GM12878 (cell line): ENCODE measurements around the gene VANGL2. TPM values are rescaled to one million over a fixed set of nuclear protein-coding genes. Genes with fewer than 3 reads are reported as not detected.

ENCODE experiments used
- ATAC-seq: fragments of 200-7000 bp; cut with Tn5 transposase; 3 replicates; pipeline ENCODE4 v1.9.1; 2020; ENCODE audit warnings: mild to moderate bottlenecking, moderate library complexity
- BruUV-seq: library from RNA; stranded (reverse); fragments of 400-500 nt; replicated peaks from 2 replicates; lab custom pipeline; 2021; lab: Mats Ljungman, UMichigan
- CTCF ChIA-PET: fragments of 300-600 bp; sonication (Branson Sonifier 250); formaldehyde crosslinking; extraction: SDS; loops from one replicate; lab custom pipeline; 2021; ENCODE audit warnings: inconsistent platforms; lab: Yijun Ruan, JAX
- POLR2A ChIA-PET: fragments of 350-600 bp; formaldehyde crosslinking; extraction: SDS; loops from one replicate; lab custom pipeline; 2021; ENCODE audit warnings: inconsistent platforms; lab: Charles Lee
- RAD21 ChIA-PET: fragments of 300-600 bp; sonication (Branson Sonifier 250); formaldehyde crosslinking; loops from one replicate; lab custom pipeline; 2023; ENCODE audit warnings: antibody characterized with exemption; ENCODE audit not compliant: unreplicated experiment; lab: Charles Lee
- SMC1A ChIA-PET: fragments of 300-600 bp; sonication (Branson Sonifier 250); formaldehyde crosslinking; loops from one replicate; lab custom pipeline; 2023; ENCODE audit not compliant: unreplicated experiment, uncharacterized antibody; lab: Charles Lee
- DNase-seq: peaks from one replicate; pipeline ENCODE4 v3.0.0-alpha.2; 2011; ENCODE audit warnings: low read depth, low spot score
- FAIRE-seq: peaks from 3 replicates; lab custom pipeline; 2011; peaks lifted over from hg19 to GRCh38; lab: Jason Lieb, UNC
- H2AFZ ChIP-seq: 2 replicates; pipeline ENCODE4 v1.6.0; 2011; ENCODE audit warnings: low read depth, low read length, control low read depth; ENCODE audit not compliant: control insufficient read depth
- H3K27ac ChIP-seq: 2 replicates; pipeline ENCODE4 v1.5.1; 2011; ENCODE audit warnings: control low read depth; ENCODE audit not compliant: control insufficient read depth, insufficient read depth
- H3K27me3 ChIP-seq, 2 experiments: replicated peaks in 1 of 2; 2 replicates each; pipeline versions ENCODE4 v1.6.0 to v1.6.1; 2011; ENCODE audit warnings: low read length in 1 of 2; ENCODE audit not compliant: control insufficient read depth in 2 of 2, insufficient read depth in 2 of 2
- H3K36me3 ChIP-seq, 2 experiments: 2 replicates each; pipeline ENCODE4 v1.5.1; 2011; ENCODE audit warnings: low read length in 1 of 2; ENCODE audit not compliant: control insufficient read depth in 2 of 2, insufficient read depth in 2 of 2
- H3K4me1 ChIP-seq: 2 replicates; pipeline ENCODE4 v1.6.1; 2011; ENCODE audit warnings: mild to moderate bottlenecking, low read length, moderate library complexity, mixed read lengths; ENCODE audit not compliant: control insufficient read depth, insufficient read depth
- H3K4me2 ChIP-seq: 2 replicates; pipeline ENCODE4 v1.6.0; 2011; ENCODE audit warnings: control low read depth; ENCODE audit not compliant: control insufficient read depth, insufficient read depth
- H3K4me3 ChIP-seq: fragments of 200-600 bp; sonication (generic); 2 replicates; pipeline ENCODE4 v1.5.1; 2016
- H3K79me2 ChIP-seq: 2 replicates; pipeline ENCODE4 v1.6.0; 2011; ENCODE audit warnings: low read length; ENCODE audit not compliant: control insufficient read depth, insufficient read depth
- H3K9ac ChIP-seq: 2 replicates; pipeline ENCODE4 v1.8.0; 2011; ENCODE audit warnings: low read length, control low read depth, mixed read lengths; ENCODE audit not compliant: control insufficient read depth, insufficient read depth
- H3K9me3 ChIP-seq: replicated peaks from 3 replicates; pipeline ENCODE4 v1.5.1; 2011; ENCODE audit warnings: mild to moderate bottlenecking, low read length; ENCODE audit not compliant: control insufficient read depth, insufficient read depth
- H4K20me1 ChIP-seq: 2 replicates; pipeline ENCODE4 v1.6.0; 2011; ENCODE audit not compliant: control insufficient read depth, insufficient read depth
- BCL11A ChIP-seq: IDR thresholded peaks from 2 replicates; pipeline ENCODE4 v1.6.1; 2011; ENCODE audit warnings: low read depth, low read length
- HDGF ChIP-seq: fragments of 450-650 bp; IDR thresholded peaks from 2 replicates; pipeline ENCODE4 v1.6.1; 2016; ENCODE audit warnings: antibody characterized with exemption
- IRF5 ChIP-seq: fragments of 450-650 bp; IDR thresholded peaks from 2 replicates; pipeline ENCODE4 v1.6.1; 2017; ENCODE audit warnings: borderline replicate concordance
- MEF2B ChIP-seq: fragments of 450-650 bp; IDR thresholded peaks from 2 replicates; pipeline ENCODE4 v1.6.1; 2018; ENCODE audit warnings: mild to moderate bottlenecking, moderate library complexity; ENCODE audit not compliant: partially characterized antibody, poor library complexity, severe bottlenecking
- ZSCAN29 ChIP-seq: fragments of 450-650 bp; IDR thresholded peaks from 2 replicates; pipeline ENCODE4 v1.6.1; 2017; ENCODE audit warnings: mild to moderate bottlenecking, moderate library complexity
- WGBS: methylation state at CpG from one replicate; pipeline ENCODE4 v1.1.6; 2016; ENCODE audit warnings: low lambda C conversion rate; ENCODE audit not compliant: insufficient replicate concordance, insufficient coverage; ENCODE audit errors: missing lambda C conversion rate; 5-methylcytosine and 5-hydroxymethylcytosine counted together
- in situ Hi-C: fragments of 300-500 bp; cut with MboI; formaldehyde crosslinking; loops from 9 replicates; pipeline ENCODE4 v1.14.3; 2018; ENCODE audit warnings: mixed read lengths
- intact Hi-C: fragments of 100-400 bp; cut with micrococcal nuclease; formaldehyde crosslinking; loops from one replicate; pipeline ENCODE4 v1.14.2; 2022; ENCODE audit not compliant: unreplicated experiment
- polyA plus RNA-seq, 11 experiments: library from polyadenylated mRNA; depleted of rRNA in 4 of 11; unstranded in 6 of 11; stranded (reverse) in 5 of 11; fragments of >200 nt; fragmentation: Nextera tagmentation in 4 of 11; fragmentation: Illumina TruSeq in 1 of 11; extraction: Ambion mirVana in 4 of 11; extraction: Trizol in 1 of 11; gene quantifications; 1 replicate in 1 of 11; 2 replicates in 10 of 11; pipeline versions ENCODE4 v1.2.1 to v1.2.3, GENCODE V29; 2011 to 2016; ENCODE audit warnings: inconsistent platforms in 2 of 11, missing spikeins in 2 of 11, low read depth in 1 of 11
- total RNA-seq, 4 experiments: library from RNA; depleted of rRNA in 3 of 4; stranded (reverse); fragments of >200 nt in 3 of 4; fragmentation: Illumina TruSeq in 1 of 4; extraction: Trizol in 1 of 4; gene quantifications; 2 replicates each; pipeline versions ENCODE4 v1.2.1 to v1.2.3, GENCODE V29; 2013 to 2021
- TF ChIP-seq, protein P1 (sequence below), 3 experiments: IDR thresholded peaks in 2 of 3; conservative IDR thresholded peaks in 1 of 3; 2 replicates each; pipeline ENCODE4 v1.5.1; 2011; ENCODE audit warnings: low read depth in 3 of 3, low read length in 3 of 3, mild to moderate bottlenecking in 3 of 3, control low read depth in 2 of 3, moderate library complexity in 2 of 3, inconsistent platforms in 1 of 3, mixed read lengths in 1 of 3; ENCODE audit not compliant: control insufficient read depth in 2 of 3, insufficient read depth in 1 of 3; ENCODE audit errors: extremely low read depth in 1 of 3

Gene VANGL2
- total and polyA plus RNA-seq, 10 of the 15 experiments (the other 5 are each of a cell fraction or from before 2014, with no cell fraction given): 0.10 to 5.0 (median 0.27) TPM

DNA sequence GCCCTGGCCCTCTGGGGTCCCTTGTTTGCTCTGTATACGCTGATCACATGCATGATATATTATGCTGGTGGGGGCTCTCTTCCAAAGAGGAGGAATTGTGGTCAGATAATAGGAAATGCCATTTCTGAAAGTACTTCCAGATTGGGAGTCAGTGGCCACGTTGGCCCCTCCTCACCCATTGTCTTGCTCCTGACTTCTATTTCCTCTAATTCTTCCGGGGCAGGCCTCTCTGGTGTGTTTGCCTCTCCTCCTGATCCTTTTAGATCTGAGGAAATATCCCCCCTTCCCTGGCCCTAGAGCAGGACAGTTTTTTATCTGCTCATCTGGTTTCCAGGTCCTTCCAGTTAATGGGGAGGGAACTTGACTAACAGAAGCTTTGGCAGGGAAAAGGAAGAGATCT, 2.9 kb downstream of the VANGL2 start:
- TF ChIP-seq ZSCAN29: no peak
- FAIRE-seq: no peak
- SMC1A ChIA-PET: interaction anchor here (1.4 kb wide), 1 partner anchor 25 kb away, joined by 4 read pairs; no protein-coding TSS in a partner anchor
- intact Hi-C loops (no loop called here), in situ Hi-C loops (loop anchor here (25.0 kb wide), 1 partner anchor 559 kb away; the partner anchor contains the start of gene ITLN2)
- no peak for DNase-seq
- H3K79me2 ChIP-seq: no peaks in the 10 kb centered on the region
- H4K20me1 ChIP-seq: no peaks in the 10 kb centered on the region
- POLR2A ChIA-PET: no interaction called here
- H3K9ac ChIP-seq: no peak overlapping the region
- H3K4me3 ChIP-seq: no peak overlapping the region
- H3K27me3 ChIP-seq: no peaks in the 10 kb centered on the region; a peak in 1 of 4 replicates
- RAD21 ChIA-PET: no interaction called here
- no peaks in the 10 kb centered on the region for H3K9me3 ChIP-seq
- no TSS peak for BruUV-seq
- CTCF ChIA-PET: interaction anchor here (0.6 kb wide), 1 partner anchor 26 kb away, joined by 3 read pairs; no protein-coding TSS in a partner anchor
- H3K36me3 ChIP-seq: no peaks in the 10 kb centered on the region
- no peaks in the 10 kb centered on the region for H3K4me1 ChIP-seq
- H3K4me2 ChIP-seq: no peak overlapping the region
- WGBS: 54% methylated on average over 3 of the region's 3 CpGs
- no peak overlapping the region for H2AFZ ChIP-seq
- ATAC-seq: no peak
- no peak overlapping the region for H3K27ac ChIP-seq

GRCh38 chr1:160404094-160404493, 3.7 kb downstream of the VANGL2 start:
- Histone ChIP-seq H3K27me3 (no peaks in the 10 kb centered on the region; a peak in 1 of 4 replicates), H3K27ac (no peak overlapping the region), H3K4me2 (no peak overlapping the region), H3K9me3 (no peaks in the 10 kb centered on the region), H3K36me3 (no peaks in the 10 kb centered on the region), H3K4me3 (no peak overlapping the region), H3K4me1 (no peaks in the 10 kb centered on the region), H2AFZ (no peak overlapping the region), H4K20me1 (no peaks in the 10 kb centered on the region), H3K79me2 (no peaks in the 10 kb centered on the region), H3K9ac (no peak overlapping the region)
- POLR2A ChIA-PET: no interaction called here
- TF ChIP-seq BCL11A (no peak), HDGF (no peak), MEF2B (peak; percentile 51), IRF5 (no peak)
- TF ChIP-seq, protein P1, sequence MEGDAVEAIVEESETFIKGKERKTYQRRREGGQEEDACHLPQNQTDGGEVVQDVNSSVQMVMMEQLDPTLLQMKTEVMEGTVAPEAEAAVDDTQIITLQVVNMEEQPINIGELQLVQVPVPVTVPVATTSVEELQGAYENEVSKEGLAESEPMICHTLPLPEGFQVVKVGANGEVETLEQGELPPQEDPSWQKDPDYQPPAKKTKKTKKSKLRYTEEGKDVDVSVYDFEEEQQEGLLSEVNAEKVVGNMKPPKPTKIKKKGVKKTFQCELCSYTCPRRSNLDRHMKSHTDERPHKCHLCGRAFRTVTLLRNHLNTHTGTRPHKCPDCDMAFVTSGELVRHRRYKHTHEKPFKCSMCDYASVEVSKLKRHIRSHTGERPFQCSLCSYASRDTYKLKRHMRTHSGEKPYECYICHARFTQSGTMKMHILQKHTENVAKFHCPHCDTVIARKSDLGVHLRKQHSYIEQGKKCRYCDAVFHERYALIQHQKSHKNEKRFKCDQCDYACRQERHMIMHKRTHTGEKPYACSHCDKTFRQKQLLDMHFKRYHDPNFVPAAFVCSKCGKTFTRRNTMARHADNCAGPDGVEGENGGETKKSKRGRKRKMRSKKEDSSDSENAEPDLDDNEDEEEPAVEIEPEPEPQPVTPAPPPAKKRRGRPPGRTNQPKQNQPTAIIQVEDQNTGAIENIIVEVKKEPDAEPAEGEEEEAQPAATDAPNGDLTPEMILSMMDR (IDR thresholded peaks at IDR 0.05 in 2 of 3, conservative IDR thresholded peaks at IDR 0.05 in 1 of 3; ENCODE audit: control insufficient read depth in 2 of 3, extremely low read depth in 1 of 3, insufficient read depth in 1 of 3, low read depth in 3 of 3, low read length in 3 of 3): no peak
- RAD21 ChIA-PET: no interaction called here
- WGBS: 56% methylated on average over 3 of the region's 3 CpGs
- CTCF ChIA-PET: interaction anchor here (0.6 kb wide), 1 partner anchor 27 kb away, joined by 3 read pairs; no protein-coding TSS in a partner anchor
- SMC1A ChIA-PET: interaction anchor here (0.6 to 0.7 kb wide), 2 partner anchors 206 to 442 kb away, joined by 3 to 4 read pairs; no protein-coding TSS in a partner anchor
- FAIRE-seq (no peak), DNase-seq (no peak), ATAC-seq (peak; percentile 58)
- in situ Hi-C loops: loop anchor here (25.0 kb wide), 1 partner anchor 558 kb away; the partner anchor contains the start of gene ITLN2
- intact Hi-C loops: no loop called here
- BruUV-seq: no TSS peak
